GM12878 (cell line): Measurements from ENCODE around the gene MPZL3.

ENCODE experiments used
- BMI1 ChIP-seq: fragments of 450-650 bp; IDR thresholded peaks from 2 replicates; pipeline ENCODE4 v1.6.1; 2016; ENCODE audit warnings: mild to moderate bottlenecking, moderate library complexity, borderline replicate concordance
- CHD2 ChIP-seq: IDR thresholded peaks from 2 replicates; pipeline ENCODE4 v1.6.1; 2011; ENCODE audit warnings: low read depth, low read length, improper control_type of control experiment, borderline replicate concordance
- EZH2 ChIP-seq: IDR thresholded peaks from 2 replicates; pipeline ENCODE4 v1.6.1; 2012; ENCODE audit warnings: low read depth, mild to moderate bottlenecking, control low read depth, inconsistent platforms, low read length, borderline replicate concordance; ENCODE audit not compliant: control insufficient read depth
- POLR2A ChIP-seq: IDR thresholded peaks from 2 replicates; pipeline ENCODE4 v1.6.1; 2011; ENCODE audit warnings: low read depth, mild to moderate bottlenecking, low read length
- TF ChIP-seq, protein P1 (sequence below): IDR thresholded peaks from 2 replicates; pipeline ENCODE4 v1.6.1; 2011; ENCODE audit warnings: borderline replicate concordance, low read depth, mild to moderate bottlenecking, moderate library complexity, mixed read lengths, low read length; ENCODE audit not compliant: insufficient read depth; ENCODE audit errors: extremely low read length

DNA sequence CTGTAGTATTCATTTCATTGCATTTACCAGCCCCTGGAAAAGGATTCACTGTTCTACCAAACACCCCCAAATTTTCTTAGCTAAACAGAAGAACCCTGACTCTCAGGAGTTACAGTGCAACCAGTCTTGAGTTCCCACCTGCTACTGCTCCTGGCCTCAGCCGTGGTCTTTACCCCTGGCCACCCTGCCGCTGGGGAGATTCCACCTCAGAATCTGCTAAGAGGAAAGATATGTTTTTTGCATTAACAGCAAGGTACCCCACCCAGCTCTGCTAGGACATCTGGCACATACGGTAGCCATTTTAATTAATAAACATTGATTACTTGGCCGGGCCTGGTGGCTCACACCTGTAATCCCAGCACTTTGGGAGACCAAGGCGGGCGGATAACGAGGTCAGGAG is 36.4 kb downstream of the MPZL3 start:
- TF ChIP-seq BMI1 (no peak), POLR2A (no peak), CHD2 (no peak), EZH2 (no peak)
- TF ChIP-seq, protein P1, sequence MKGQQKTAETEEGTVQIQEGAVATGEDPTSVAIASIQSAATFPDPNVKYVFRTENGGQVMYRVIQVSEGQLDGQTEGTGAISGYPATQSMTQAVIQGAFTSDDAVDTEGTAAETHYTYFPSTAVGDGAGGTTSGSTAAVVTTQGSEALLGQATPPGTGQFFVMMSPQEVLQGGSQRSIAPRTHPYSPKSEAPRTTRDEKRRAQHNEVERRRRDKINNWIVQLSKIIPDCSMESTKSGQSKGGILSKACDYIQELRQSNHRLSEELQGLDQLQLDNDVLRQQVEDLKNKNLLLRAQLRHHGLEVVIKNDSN: no peak
